NB4 (cell line): Measurements from ENCODE around the gene PSMB11.
"Not testable (repeated sequence)": the region's sequence is repeated elsewhere in the genome, so short reads cannot be mapped to it uniquely, and the experiment has no call there.

Experiments
- DNase-seq: peaks from one replicate; pipeline ENCODE4 v3.0.0; 2010; ENCODE audit warnings: low read depth
- H3K4me3 ChIP-seq: one replicate; pipeline ENCODE4 v1.5.1; 2011; ENCODE audit warnings: mild to moderate bottlenecking, low read depth, low read length, moderate library complexity
- MAX ChIP-seq: IDR thresholded peaks from 2 replicates; pipeline ENCODE4 v1.6.1; 2011; ENCODE audit warnings: low read depth, low read length
- MYC ChIP-seq: IDR thresholded peaks from 2 replicates; pipeline ENCODE4 v1.6.1; 2011; ENCODE audit warnings: low read depth, low read length
- POLR2A ChIP-seq: IDR thresholded peaks from 2 replicates; pipeline ENCODE4 v1.6.1; 2011; ENCODE audit warnings: mild to moderate bottlenecking; ENCODE audit not compliant: insufficient read length; ENCODE audit errors: extremely low read depth
- TF ChIP-seq, protein P1 (sequence below): IDR thresholded peaks from one replicate; pipeline ENCODE4 v1.5.1; 2012; ENCODE audit warnings: low read depth, low read length

Gene PSMB11

GRCh38 chr14:22997676-22998323 is 44.2 kb upstream of the PSMB11 start:
- no peak overlapping the region for H3K4me3 ChIP-seq
- TF ChIP-seq MAX (no peak), MYC (no peak), POLR2A (no peak)
- TF ChIP-seq, protein P1, sequence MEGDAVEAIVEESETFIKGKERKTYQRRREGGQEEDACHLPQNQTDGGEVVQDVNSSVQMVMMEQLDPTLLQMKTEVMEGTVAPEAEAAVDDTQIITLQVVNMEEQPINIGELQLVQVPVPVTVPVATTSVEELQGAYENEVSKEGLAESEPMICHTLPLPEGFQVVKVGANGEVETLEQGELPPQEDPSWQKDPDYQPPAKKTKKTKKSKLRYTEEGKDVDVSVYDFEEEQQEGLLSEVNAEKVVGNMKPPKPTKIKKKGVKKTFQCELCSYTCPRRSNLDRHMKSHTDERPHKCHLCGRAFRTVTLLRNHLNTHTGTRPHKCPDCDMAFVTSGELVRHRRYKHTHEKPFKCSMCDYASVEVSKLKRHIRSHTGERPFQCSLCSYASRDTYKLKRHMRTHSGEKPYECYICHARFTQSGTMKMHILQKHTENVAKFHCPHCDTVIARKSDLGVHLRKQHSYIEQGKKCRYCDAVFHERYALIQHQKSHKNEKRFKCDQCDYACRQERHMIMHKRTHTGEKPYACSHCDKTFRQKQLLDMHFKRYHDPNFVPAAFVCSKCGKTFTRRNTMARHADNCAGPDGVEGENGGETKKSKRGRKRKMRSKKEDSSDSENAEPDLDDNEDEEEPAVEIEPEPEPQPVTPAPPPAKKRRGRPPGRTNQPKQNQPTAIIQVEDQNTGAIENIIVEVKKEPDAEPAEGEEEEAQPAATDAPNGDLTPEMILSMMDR: no peak
- DNase-seq: no peak

- DNase-seq: no peak
- no peak overlapping the region for H3K4me3 ChIP-seq
- TF ChIP-seq POLR2A: no peak
- TF ChIP-seq MAX: no peak
- TF ChIP-seq MYC: no peak
- TF ChIP-seq, protein P1: no peak
These were observed 43.5 kb upstream of the PSMB11 start for GRCh38 chr14:22998329-22999012.

DNA sequence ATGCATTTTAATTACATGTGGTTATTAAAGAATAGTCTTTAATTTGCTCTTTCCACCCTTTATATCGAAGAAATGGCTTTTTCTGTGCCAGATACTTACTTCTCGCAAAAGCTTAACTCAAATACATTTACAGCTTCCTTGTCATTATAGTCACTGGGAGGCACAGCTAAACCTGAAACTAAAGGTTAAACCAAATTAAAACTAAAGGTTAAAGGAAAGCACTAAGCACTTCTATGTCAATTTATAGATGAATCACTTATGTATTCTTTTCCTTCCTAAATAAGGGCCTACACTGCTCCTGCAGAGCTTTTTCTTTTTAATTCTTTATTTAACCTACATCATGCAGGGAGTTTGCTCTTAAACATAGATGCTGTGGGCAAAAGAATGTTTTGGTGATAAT is 41.2 kb upstream of the PSMB11 start:
- DNase-seq: no peak
- no peak for TF ChIP-seq MYC
- TF ChIP-seq MAX: no peak
- TF ChIP-seq POLR2A: no peak
- TF ChIP-seq, protein P1: no peak
- no peak overlapping the region for H3K4me3 ChIP-seq

DNA sequence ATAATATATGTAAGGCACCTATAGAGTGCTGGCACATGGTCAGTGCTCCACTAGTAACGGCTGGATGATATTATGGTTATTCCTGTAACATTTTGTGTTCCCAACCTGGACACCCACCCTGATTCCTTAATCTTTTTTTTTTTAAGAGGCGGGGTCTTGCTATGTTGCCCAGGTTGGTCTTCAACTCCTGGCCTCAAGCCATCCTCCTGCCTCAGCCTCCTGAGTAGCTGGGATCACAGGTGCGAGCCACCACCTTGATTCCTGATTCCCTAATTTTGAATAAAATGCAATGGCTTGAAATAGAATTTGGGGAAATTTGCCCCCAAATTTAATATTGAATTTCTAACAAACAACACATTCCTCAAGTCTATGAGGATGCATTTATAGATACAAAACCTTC is 39.4 kb upstream of the PSMB11 start:
- no peak overlapping the region for H3K4me3 ChIP-seq
- TF ChIP-seq MAX (no peak), MYC (no peak), POLR2A (no peak)
- TF ChIP-seq, protein P1: no peak
- no peak for DNase-seq

DNA sequence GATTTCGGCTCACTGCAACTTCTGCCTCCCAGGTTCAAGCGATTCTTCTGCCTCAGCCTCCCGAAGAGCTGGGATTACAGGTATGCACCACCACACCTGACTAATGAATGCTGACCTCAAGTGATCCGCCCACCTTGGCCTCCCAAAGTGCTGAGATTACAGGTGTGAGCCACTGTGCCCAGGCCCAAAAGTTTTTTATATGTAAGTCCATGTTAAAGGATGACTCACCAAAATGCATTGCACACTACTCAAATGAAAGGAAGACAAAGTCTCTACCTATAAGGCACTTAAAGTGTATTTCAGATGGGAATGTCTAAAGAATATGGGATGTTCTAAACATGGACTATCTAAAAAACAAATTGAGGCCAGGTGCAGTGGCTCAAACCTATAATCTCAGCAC is 37.7 kb upstream of the PSMB11 start:
- not testable (repeated sequence) for DNase-seq

GRCh38 chr14:23005451-23006187 is 36.4 kb upstream of the PSMB11 start:
- peak; percentile 22 for DNase-seq
- H3K4me3 ChIP-seq: peak overlapping the region; percentile 61
- TF ChIP-seq POLR2A (no peak), MYC (no peak), MAX (no peak)
- TF ChIP-seq, protein P1: no peak

More for the DNA sequence above, 37.7 kb upstream of the PSMB11 start:
- H3K4me3 ChIP-seq: not testable (repeated sequence)
